Small intestine (tissue), 7 donors: ENCODE results near the gene EFR3B. TPM values are rescaled to one million over a fixed set of nuclear protein-coding genes. Genes with fewer than 3 reads are reported as not detected.

ENCODE experiments used
- DNase-seq, 2 donors: peaks; one replicate each; pipeline versions ENCODE4 v3.0.0 to v3.0.0-alpha.2; 2013
- FAIRE-seq: peaks from 2 replicates; lab custom pipeline; 2012; peaks lifted over from hg19 to GRCh38; lab: Jason Lieb, UNC
- H3K27ac ChIP-seq, 3 donors: one replicate each; pipeline ENCODE4 v1.5.1; 2013; ENCODE audit warnings: low read length in 2 of 3, mild to moderate bottlenecking in 2 of 3, control low read depth in 1 of 3, inconsistent platforms in 1 of 3, low read depth in 1 of 3, moderate library complexity in 1 of 3
- H3K27me3 ChIP-seq, 3 donors: one replicate each; pipeline ENCODE4 v1.6.1; 2013; ENCODE audit warnings: low read length in 3 of 3, inconsistent platforms in 1 of 3; ENCODE audit not compliant: control insufficient read depth in 3 of 3, insufficient read depth in 3 of 3
- H3K36me3 ChIP-seq, 3 donors: one replicate each; pipeline ENCODE4 v1.6.1; 2013; ENCODE audit warnings: low read length in 3 of 3, inconsistent platforms in 1 of 3, low read depth in 1 of 3, mild to moderate bottlenecking in 1 of 3, moderate library complexity in 1 of 3; ENCODE audit not compliant: control insufficient read depth in 3 of 3, insufficient read depth in 2 of 3
- H3K4me1 ChIP-seq, 3 donors: one replicate each; pipeline ENCODE4 v1.6.1; 2013; ENCODE audit warnings: low read length in 2 of 3, inconsistent platforms in 1 of 3, low read depth in 1 of 3, mild to moderate bottlenecking in 1 of 3, moderate library complexity in 1 of 3; ENCODE audit not compliant: control insufficient read depth in 3 of 3, insufficient read depth in 2 of 3
- H3K4me3 ChIP-seq, 3 donors: one replicate each; pipeline ENCODE4 v1.5.1; 2013; ENCODE audit warnings: low read length in 3 of 3, control low read depth in 1 of 3, inconsistent platforms in 1 of 3, low read depth in 1 of 3, mild to moderate bottlenecking in 1 of 3, moderate library complexity in 1 of 3
- H3K9me3 ChIP-seq, 2 donors: one replicate each; pipeline ENCODE4 v1.6.1; 2013; ENCODE audit warnings: low read depth in 1 of 2, low read length in 1 of 2; ENCODE audit not compliant: control insufficient read depth in 2 of 2, insufficient read depth in 1 of 2
- WGBS, 3 donors: extraction: QIAGEN DNeasy Blood & Tissue Kit; methylation state at CpG; one replicate each; pipeline ENCODE4 v1.1.7; 2013; 5-methylcytosine and 5-hydroxymethylcytosine counted together
- polyA plus RNA-seq, 4 donors: library from polyadenylated mRNA; stranded (reverse) in 3 of 4; unstranded in 1 of 4; fragments of 200-250 nt in 3 of 4; fragments of 120-200 nt in 1 of 4; gene quantifications; one replicate each; pipeline versions ENCODE4 v1.2.1 to v1.2.3, GENCODE V29; 2013
- donor health status: healthy with polysubstance abuse.
- donor health status: control.
- donor health status: control.
- donor health status: Bipolar disorder and iron deficiency.
- donor health status: healthy.

Gene EFR3B
- polyA plus RNA-seq, 4 donors, result 0.88 to 3.0 TPM; not detected in 2

GRCh38 chr2:25079050-25079635 is 37.3 kb downstream of the EFR3B start:
- H3K9me3 ChIP-seq, result no peaks in the 10 kb centered on the region
- no peak overlapping the region for H3K27ac ChIP-seq
- no peak for FAIRE-seq
- H3K4me1 ChIP-seq, result peaks cover 0 to 7% (median 0%) of the 10 kb centered on the region in 3 donors
- 40 to 75% (median 48%) methylated on average over 3 of the region's 3 CpGs for WGBS, 3 donors
- H3K36me3 ChIP-seq, result no peaks in the 10 kb centered on the region
- no peak overlapping the region for H3K4me3 ChIP-seq
- no peaks in the 10 kb centered on the region for H3K27me3 ChIP-seq
- no peak for DNase-seq

GRCh38 chr2:25081237-25081790 is 39.4 kb downstream of the EFR3B start:
- H3K9me3 ChIP-seq, result no peaks in the 10 kb centered on the region
- H3K27ac ChIP-seq, result no peak overlapping the region
- no peak overlapping the region for H3K4me3 ChIP-seq
- no peak for FAIRE-seq
- H3K36me3 ChIP-seq, result no peaks in the 10 kb centered on the region
- H3K4me1 ChIP-seq, result peaks cover 0 to 7% (median 0%) of the 10 kb centered on the region in 3 donors
- H3K27me3 ChIP-seq, result no peaks in the 10 kb centered on the region
- DNase-seq, result no peak
- WGBS, 3 donors, result 94 to 95% (median 95%) methylated on average over 9 of the region's 9 CpGs

GRCh38 chr2:25082002-25082622 is 40.2 kb downstream of the EFR3B start:
- H3K27ac ChIP-seq, result no peak overlapping the region
- peaks cover 0 to 7% (median 0%) of the 10 kb centered on the region in 3 donors for H3K4me1 ChIP-seq
- H3K9me3 ChIP-seq, result no peaks in the 10 kb centered on the region
- H3K36me3 ChIP-seq, result no peaks in the 10 kb centered on the region
- H3K27me3 ChIP-seq, result no peaks in the 10 kb centered on the region
- FAIRE-seq (no peak), DNase-seq (no peak)
- no peak overlapping the region for H3K4me3 ChIP-seq
- 88 to 96% (median 96%) methylated on average over 6 of the region's 6 CpGs for WGBS, 3 donors

GRCh38 chr2:25085761-25086560 is 44.1 kb downstream of the EFR3B start:
- Histone ChIP-seq H3K27me3 (no peaks in the 10 kb centered on the region), H3K27ac (no peak overlapping the region), H3K9me3 (no peaks in the 10 kb centered on the region), H3K4me1 (no peaks in the 10 kb centered on the region), H3K36me3 (no peaks in the 10 kb centered on the region), H3K4me3 (no peak overlapping the region)
- 81 to 87% (median 87%) methylated on average over 4 of the region's 4 CpGs for WGBS, 3 donors
- DNase-seq (no peak), FAIRE-seq (no peak)

- H3K36me3 ChIP-seq, result peaks cover 0 to 4% (median 0%) of the 10 kb centered on the region in 3 donors
- DNase-seq (no peak), FAIRE-seq (no peak)
- H3K27ac ChIP-seq, result no peak overlapping the region
- H3K4me3 ChIP-seq, result no peak overlapping the region
- H3K4me1 ChIP-seq, result no peaks in the 10 kb centered on the region
- no peaks in the 10 kb centered on the region for H3K27me3 ChIP-seq
- H3K9me3 ChIP-seq, result no peaks in the 10 kb centered on the region
- WGBS, 3 donors, result 74 to 91% (median 78%) methylated on average over 6 of the region's 6 CpGs
These were observed 47.1 kb downstream of the EFR3B start for GRCh38 chr2:25088817-25089516.

- Histone ChIP-seq H3K27me3 (no peaks in the 10 kb centered on the region), H3K4me1 (no peaks in the 10 kb centered on the region), H3K4me3 (no peak overlapping the region), H3K36me3 (peaks cover 0 to 4% (median 0%) of the 10 kb centered on the region in 3 donors), H3K9me3 (no peaks in the 10 kb centered on the region), H3K27ac (no peak overlapping the region)
- 75 to 82% (median 81%) methylated on average over 10 to 11 of the region's 11 CpGs for WGBS, 3 donors
- FAIRE-seq (no peak), DNase-seq (no peak)
These were observed 47.9 kb downstream of the EFR3B start for GRCh38 chr2:25089605-25090315.

GRCh38 chr2:25090801-25091200 is 48.9 kb downstream of the EFR3B start:
- 69 to 83% (median 76%) methylated on average over 8 of the region's 8 CpGs for WGBS, 3 donors
- H3K27me3 ChIP-seq, result no peaks in the 10 kb centered on the region

More at GRCh38 chr2:25090801-25091200, 48.9 kb downstream of the EFR3B start:
- peaks cover 0 to 4% (median 0%) of the 10 kb centered on the region in 3 donors for H3K36me3 ChIP-seq
- no peaks in the 10 kb centered on the region for H3K4me1 ChIP-seq
- no peak for DNase-seq
- no peak for FAIRE-seq
- no peak overlapping the region for H3K27ac ChIP-seq
- H3K4me3 ChIP-seq, result no peak overlapping the region
- no peaks in the 10 kb centered on the region for H3K9me3 ChIP-seq
